H1 (cell line): Measurements from ENCODE around the gene FAM184B. TPM values are rescaled to one million over a fixed set of nuclear protein-coding genes. Genes with fewer than 3 reads are reported as not detected.

Experiments used
- E2F6 ChIP-seq: IDR thresholded peaks from 2 replicates; pipeline ENCODE4 v1.6.1; 2012; ENCODE audit warnings: inconsistent platforms
- PHF8 ChIP-seq: fragments of 200-600 bp; sonication (generic); conservative IDR thresholded peaks from 2 replicates; pipeline ENCODE4 v1.7.1; 2012; ENCODE audit warnings: low read depth, mild to moderate bottlenecking, inconsistent platforms, low read length, moderate library complexity
- polyA plus RNA-seq, 7 experiments: library from polyadenylated mRNA; depleted of rRNA in 3 of 7; stranded (reverse) in 5 of 7; unstranded in 2 of 7; fragments of >200 nt in 5 of 7; fragments of 200-250 nt in 2 of 7; gene quantifications; 1 replicate in 5 of 7; 2 replicates in 1 of 7; 4 replicates in 1 of 7; pipeline versions ENCODE4 v1.2.1 to v1.2.3, GENCODE V29; 2011 to 2013; ENCODE audit warnings: missing spikeins in 2 of 7, mixed read lengths in 2 of 7
- total RNA-seq: library from RNA; stranded (reverse); fragmentation: NEBNext Ultra II Directional; extraction: Animal tissue kit (Norgen Biotek cat#: 25700); gene quantifications from 2 replicates; pipeline ENCODE4 v1.2.1, GENCODE V29; 2021
- TF ChIP-seq, protein P1 (sequence below): IDR thresholded peaks from 2 replicates; pipeline ENCODE4 v1.6.1; 2011; ENCODE audit warnings: low read length, improper control_type of control experiment

FAM184B gene
- total and polyA plus RNA-seq, 2 of the 8 experiments (the other 6 are each of a cell fraction or from before 2014, with no cell fraction given): 0.05 to 0.39 TPM

GRCh38 chr4:17623451-17624001, 157.9 kb downstream of the FAM184B start (continued):
- TF ChIP-seq, protein P1, sequence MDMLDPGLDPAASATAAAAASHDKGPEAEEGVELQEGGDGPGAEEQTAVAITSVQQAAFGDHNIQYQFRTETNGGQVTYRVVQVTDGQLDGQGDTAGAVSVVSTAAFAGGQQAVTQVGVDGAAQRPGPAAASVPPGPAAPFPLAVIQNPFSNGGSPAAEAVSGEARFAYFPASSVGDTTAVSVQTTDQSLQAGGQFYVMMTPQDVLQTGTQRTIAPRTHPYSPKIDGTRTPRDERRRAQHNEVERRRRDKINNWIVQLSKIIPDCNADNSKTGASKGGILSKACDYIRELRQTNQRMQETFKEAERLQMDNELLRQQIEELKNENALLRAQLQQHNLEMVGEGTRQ: no peak
- no peak for TF ChIP-seq PHF8
- no peak for TF ChIP-seq E2F6
- TF ChIP-seq, all 59 proteins: peak for 0
